ENCODE measurements around the gene NEK6. TPM values are rescaled to one million over a fixed set of nuclear protein-coding genes. Genes with fewer than 3 reads are reported as not detected.

NEK6 gene
- total and polyA plus RNA-seq, 3 donors from 2014 or later, result 11.5 to 21.5 (median 21.4) TPM

GRCh38 chr9:124327491-124327890 is 69.7 kb downstream of the NEK6 start:
- no peaks in the 10 kb centered on the region for H3K9me3 ChIP-seq
- H3K4me3 ChIP-seq, result no peak overlapping the region
- no peaks in the 10 kb centered on the region for H3K4me1 ChIP-seq
- TF ChIP-seq POLR2A (IDR thresholded peaks at IDR 0.05) (no peak), CTCF (IDR thresholded peaks at IDR 0.05) (no peak)
- WGBS, 2 donors, result 84 to 88% methylated on average over 9 of the region's 9 CpGs
- intact Hi-C loops (cut with DNase I; ENCODE audit: low total_unique reads), result no loop called here
- no peak for DNase-seq
- H3K36me3 ChIP-seq (ENCODE audit: low read depth, missing control alignments), result no peaks in the 10 kb centered on the region
- no peak overlapping the region for H3K27ac ChIP-seq
- H3K27me3 ChIP-seq, result no peaks in the 10 kb centered on the region

- H3K27ac ChIP-seq, result no peak overlapping the region
- no peaks in the 10 kb centered on the region for H3K27me3 ChIP-seq
- no peak overlapping the region for H3K4me3 ChIP-seq
- H3K36me3 ChIP-seq (ENCODE audit: low read depth, missing control alignments), result no peaks in the 10 kb centered on the region
- 95 to 97% methylated on average over 10 to 12 of the region's 12 CpGs for WGBS, 2 donors
- TF ChIP-seq CTCF (IDR thresholded peaks at IDR 0.05) (no peak), POLR2A (IDR thresholded peaks at IDR 0.05) (no peak)
- no peak for DNase-seq
- intact Hi-C loops (cut with DNase I; ENCODE audit: low total_unique reads), result no loop called here
- no peaks in the 10 kb centered on the region for H3K9me3 ChIP-seq
- H3K4me1 ChIP-seq, result no peaks in the 10 kb centered on the region
These were observed 70.5 kb downstream of the NEK6 start for GRCh38 chr9:124328285-124328684.

GRCh38 chr9:124329206-124329792 is 71.5 kb downstream of the NEK6 start:
- intact Hi-C loops (cut with DNase I; ENCODE audit: low total_unique reads), result no loop called here
- WGBS, 2 donors, result 87 to 90% methylated on average over 11 to 19 of the region's 19 CpGs

GRCh38 chr9:124330011-124330697 is 72.4 kb downstream of the NEK6 start:
- DNase-seq, result no peak
- no peaks in the 10 kb centered on the region for H3K36me3 ChIP-seq (ENCODE audit: low read depth, missing control alignments)
- no peak overlapping the region for H3K4me3 ChIP-seq
- 90 to 92% methylated on average over 19 to 29 of the region's 29 CpGs for WGBS, 2 donors
- H3K27ac ChIP-seq, result no peak overlapping the region
- H3K4me1 ChIP-seq, result no peaks in the 10 kb centered on the region
- no peaks in the 10 kb centered on the region for H3K27me3 ChIP-seq
- intact Hi-C loops (cut with DNase I; ENCODE audit: low total_unique reads), result no loop called here
- TF ChIP-seq CTCF (IDR thresholded peaks at IDR 0.05), result no peak
- H3K9me3 ChIP-seq, result no peaks in the 10 kb centered on the region

More at GRCh38 chr9:124329206-124329792, 71.5 kb downstream of the NEK6 start:
- no peaks in the 10 kb centered on the region for H3K9me3 ChIP-seq
- no peaks in the 10 kb centered on the region for H3K36me3 ChIP-seq (ENCODE audit: low read depth, missing control alignments)
- no peaks in the 10 kb centered on the region for H3K4me1 ChIP-seq
- no peak overlapping the region for H3K27ac ChIP-seq
- no peaks in the 10 kb centered on the region for H3K27me3 ChIP-seq
- TF ChIP-seq POLR2A (IDR thresholded peaks at IDR 0.05) (no peak), CTCF (IDR thresholded peaks at IDR 0.05) (no peak)
- H3K4me3 ChIP-seq, result no peak overlapping the region
- no peak for DNase-seq

GRCh38 chr9:124331580-124331979 is 73.8 kb downstream of the NEK6 start:
- Histone ChIP-seq H3K4me1 (no peaks in the 10 kb centered on the region), H3K27me3 (no peaks in the 10 kb centered on the region), H3K27ac (no peak overlapping the region), H3K9me3 (no peaks in the 10 kb centered on the region), H3K36me3 (ENCODE audit: low read depth, missing control alignments) (no peaks in the 10 kb centered on the region), H3K4me3 (no peak overlapping the region)
- intact Hi-C loops (cut with DNase I; ENCODE audit: low total_unique reads), result no loop called here
- TF ChIP-seq CTCF (IDR thresholded peaks at IDR 0.05), result no peak
- no peak for TF ChIP-seq POLR2A (IDR thresholded peaks at IDR 0.05)
- WGBS, 2 donors, result 80 to 90% methylated on average over 3 to 10 of the region's 11 CpGs
- DNase-seq, result no peak

Measured in testis (tissue), 3 donors.